ENCODE data around the gene C11orf42.

Gene C11orf42

GRCh38 chr11:6260207-6260726 is 54.9 kb downstream of the C11orf42 start:
- no peak for FAIRE-seq
